ENCODE results near the gene SUCLA2. TPM values are rescaled to one million over a fixed set of nuclear protein-coding genes. Genes with fewer than 3 reads are reported as not detected.

The SUCLA2 gene
- total and polyA plus RNA-seq, 10 of the 15 experiments (the other 5 are each of a cell fraction or from before 2014, with no cell fraction given), result 27.5 to 83.4 (median 42.8) TPM

GRCh38 chr13:47990920-47991466 is 10.1 kb downstream of the SUCLA2 start:
- Histone ChIP-seq H3K27ac (ENCODE audit: control insufficient read depth, insufficient read depth) (no peak overlapping the region), H2AFZ (ENCODE audit: control insufficient read depth, low read depth, low read length) (no peak overlapping the region), H3K4me1 (ENCODE audit: control insufficient read depth, insufficient read depth, low read length) (no peaks in the 10 kb centered on the region), H3K9me3 (replicated peaks; ENCODE audit: control insufficient read depth, insufficient read depth, low read length) (no peaks in the 10 kb centered on the region; the same call in 2 of the 3 replicates), H3K79me2 (ENCODE audit: control insufficient read depth, insufficient read depth, low read length) (peaks cover 1% of the 10 kb centered on the region), H3K9ac (ENCODE audit: control insufficient read depth, insufficient read depth, low read length) (no peak overlapping the region), H3K27me3 (replicated peaks in 1 of 2; ENCODE audit: control insufficient read depth in 2 of 2, insufficient read depth in 2 of 2, low read length in 1 of 2) (no peaks in the 10 kb centered on the region), H3K36me3 (ENCODE audit: control insufficient read depth in 2 of 2, insufficient read depth in 2 of 2, low read length in 1 of 2) (peaks cover 3 to 20% of the 10 kb centered on the region in 2 experiments), H3K4me2 (ENCODE audit: control insufficient read depth, insufficient read depth) (no peak overlapping the region), H4K20me1 (ENCODE audit: control insufficient read depth, insufficient read depth) (no peaks in the 10 kb centered on the region), H3K4me3 (no peak overlapping the region)
- no peak for ATAC-seq
- WGBS (ENCODE audit: insufficient coverage, insufficient replicate concordance, low lambda C conversion rate, missing lambda C conversion rate), result 97% methylated on average over 2 of the region's 2 CpGs
- ChIA-PET POLR2A (no interaction called here), SMC1A (ENCODE audit: uncharacterized antibody, unreplicated experiment) (interaction anchor here (1.3 kb wide), 1 partner anchor 47 kb away, joined by 3 read pairs; no protein-coding TSS in a partner anchor), CTCF (no interaction called here), RAD21 (ENCODE audit: unreplicated experiment) (no interaction called here)
- intact Hi-C loops (cut with micrococcal nuclease; ENCODE audit: unreplicated experiment) (no loop called here), in situ Hi-C loops (cut with MboI) (no loop called here)
- FAIRE-seq, result no peak
- no TSS peak for BruUV-seq (replicated peaks)
- no peak for TF ChIP-seq CBX5 (IDR thresholded peaks at IDR 0.05; ENCODE audit: low read depth)
- no peak for TF ChIP-seq ZSCAN29 (IDR thresholded peaks at IDR 0.05)
- no peak for TF ChIP-seq PRDM15 (CRISPR knock-in tag; IDR thresholded peaks at IDR 0.05)
- TF ChIP-seq E4F1 (IDR thresholded peaks at IDR 0.05; ENCODE audit: borderline replicate concordance, partially characterized antibody), result no peak
- DNase-seq (ENCODE audit: low read depth, low spot score), result no peak

All from GM12878 (cell line).